Fibroblast of pulmonary artery (primary cell): ENCODE data around the gene ANKRD60.

Source experiments
- DNase-seq: peaks from one replicate; pipeline ENCODE4 v3.0.0-alpha.2; 2010; ENCODE audit warnings: low read depth
- H3K4me3 ChIP-seq: replicated peaks from 2 replicates; pipeline ENCODE4 v1.5.1; 2011; ENCODE audit warnings: low read depth, mild to moderate bottlenecking, control low read depth, low read length, moderate library complexity
- CTCF ChIP-seq: IDR thresholded peaks from 2 replicates; pipeline ENCODE4 v1.5.1; 2011; ENCODE audit warnings: mild to moderate bottlenecking, control low read depth, low read length, inconsistent platforms; ENCODE audit errors: missing control alignments

Gene ANKRD60

GRCh38 chr20:58213716-58214115 lies 14.7 kb downstream of the ANKRD60 start:
- H3K4me3 ChIP-seq = no peak overlapping the region
- DNase-seq = no peak
- TF ChIP-seq CTCF = no peak

GRCh38 chr20:58213121-58213520 lies 15.3 kb downstream of the ANKRD60 start:
- H3K4me3 ChIP-seq = no peak overlapping the region
- DNase-seq = no peak
- TF ChIP-seq CTCF = no peak

- H3K4me3 ChIP-seq = no peak overlapping the region
- TF ChIP-seq CTCF = no peak
- no peak for DNase-seq
Observed at GRCh38 chr20:58212636-58213035, 15.8 kb downstream of the ANKRD60 start.

GRCh38 chr20:58210398-58210747 lies 18.1 kb downstream of the ANKRD60 start:
- no peak for TF ChIP-seq CTCF
- no peak for DNase-seq
- no peak overlapping the region for H3K4me3 ChIP-seq

GRCh38 chr20:58209652-58210397 lies 18.6 kb downstream of the ANKRD60 start:
- DNase-seq = peak; percentile 77
- H3K4me3 ChIP-seq = no peak overlapping the region
- no peak for TF ChIP-seq CTCF

GRCh38 chr20:58208944-58209343 lies 19.5 kb downstream of the ANKRD60 start:
- H3K4me3 ChIP-seq = no peak overlapping the region
- no peak for DNase-seq
- no peak for TF ChIP-seq CTCF

- TF ChIP-seq CTCF = no peak
Observed at GRCh38 chr20:58205850-58206249, 22.6 kb downstream of the ANKRD60 start.

More at GRCh38 chr20:58205850-58206249, 22.6 kb downstream of the ANKRD60 start:
- no peak for DNase-seq
- H3K4me3 ChIP-seq = no peak overlapping the region
